Prostate gland (tissue), 2 donors: ENCODE data around the gene NASP.

Experiments
- CTCF ChIP-seq, 4 experiments: fragments of 200-600 bp in 2 of 4; fragments of 450-650 bp in 2 of 4; sonication (generic) in 2 of 4; IDR thresholded peaks; 1 replicate in 3 of 4; 2 replicates in 1 of 4; pipeline ENCODE4 v1.5.1; 2016 to 2019; ENCODE audit warnings: antibody characterized with exemption in 4 of 4, mild to moderate bottlenecking in 2 of 4, moderate library complexity in 2 of 4
- POLR2A ChIP-seq: fragments of 450-650 bp; IDR thresholded peaks from one replicate; pipeline ENCODE4 v1.6.1; 2016; ENCODE audit warnings: antibody characterized with exemption, mild to moderate bottlenecking
- POLR2AphosphoS5 ChIP-seq: sonication (generic); formaldehyde crosslinking; IDR thresholded peaks from one replicate; pipeline ENCODE4 v1.6.1; 2017; ENCODE audit warnings: antibody characterized with exemption

GRCh38 chr1:45621895-45622523 lies 38.2 kb downstream of the NASP start:
- TF ChIP-seq CTCF (IDR thresholded peaks at IDR 0.05) = no peak
- TF ChIP-seq POLR2A = no peak
- TF ChIP-seq POLR2AphosphoS5 = no peak
